ENCODE measurements around the gene SPOCK3. TPM values are rescaled to one million over a fixed set of nuclear protein-coding genes. Genes with fewer than 3 reads are reported as not detected.

Gene SPOCK3
- polyA plus RNA-seq, 2 of the 4 experiments (the other 2 are of a cell fraction) = 0.15 to 0.61 TPM

- DNase-seq (ENCODE audit: low read depth in 1 of 2, low spot score in 1 of 2) (peak in 1 of 2 experiments; percentile 11), FAIRE-seq (no peak), ATAC-seq (0 out of 6 replicates have a peak, but pooled peaks of 1 of the 2 experiments have one; percentile 42)
- Histone ChIP-seq H3K4me2 (no peak overlapping the region), H3K4me3 (no peak overlapping the region), H3K9me3 (no peaks in the 10 kb centered on the region), H3K27ac (no peak overlapping the region), H3K4me1 (peaks cover 4% of the 10 kb centered on the region; the same call in 2 of the 3 replicates)
- 25% methylated on average over 1 of the region's 1 CpG for WGBS (ENCODE audit: missing lambda C conversion rate)
- ChIA-PET CTCF (no interaction called here), POLR2A (no interaction called here)
- TF ChIP-seq CTCF (IDR thresholded peaks at IDR 0.05) (peak; percentile 12; the same call in 1 of the 3 replicates), ATOH8 (CRISPR knock-in tag; IDR thresholded peaks at IDR 0.05; ENCODE audit: low read depth) (no peak)
These were observed 213.9 kb downstream of the SPOCK3 start for GRCh38 chr4:167020410-167020809.

DNA sequence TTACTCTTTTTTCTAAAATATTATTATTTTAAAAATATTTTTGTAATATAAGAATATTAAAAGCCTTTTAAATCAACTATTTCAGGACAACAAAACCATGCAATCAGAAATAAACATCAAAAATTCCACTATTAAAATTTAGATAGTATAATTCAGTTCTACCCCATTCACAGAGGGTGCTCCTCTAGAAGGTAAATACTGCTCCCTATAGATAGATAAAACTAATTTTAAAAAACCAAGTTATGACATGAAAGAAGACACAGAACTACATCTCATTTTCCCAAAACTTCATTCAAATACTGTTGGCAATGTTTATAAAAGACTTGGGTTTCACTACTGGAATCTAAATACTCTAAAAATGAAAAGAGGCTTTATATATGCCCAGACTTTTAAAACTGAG is 219.3 kb downstream of the SPOCK3 start:
- Histone ChIP-seq H3K4me3 (no peak overlapping the region), H3K4me1 (no peaks in the 10 kb centered on the region), H3K9me3 (no peaks in the 10 kb centered on the region), H3K27ac (no peak overlapping the region), H3K4me2 (no peak overlapping the region)
- 0 out of 5 replicates have a peak, but pooled peaks have one; percentile 7 to 21 for TF ChIP-seq RAD21 (conservative IDR thresholded peaks at IDR 0.05 in 1 of 2, IDR thresholded peaks at IDR 0.05 in 1 of 2)
- TF ChIP-seq ZC3H11A (IDR thresholded peaks at IDR 0.05) = no peak
- ATAC-seq (no peak), DNase-seq (ENCODE audit: low read depth in 1 of 2, low spot score in 1 of 2) (no peak), FAIRE-seq (no peak)
- ChIA-PET CTCF (no interaction called here), POLR2A (no interaction called here)

DNA sequence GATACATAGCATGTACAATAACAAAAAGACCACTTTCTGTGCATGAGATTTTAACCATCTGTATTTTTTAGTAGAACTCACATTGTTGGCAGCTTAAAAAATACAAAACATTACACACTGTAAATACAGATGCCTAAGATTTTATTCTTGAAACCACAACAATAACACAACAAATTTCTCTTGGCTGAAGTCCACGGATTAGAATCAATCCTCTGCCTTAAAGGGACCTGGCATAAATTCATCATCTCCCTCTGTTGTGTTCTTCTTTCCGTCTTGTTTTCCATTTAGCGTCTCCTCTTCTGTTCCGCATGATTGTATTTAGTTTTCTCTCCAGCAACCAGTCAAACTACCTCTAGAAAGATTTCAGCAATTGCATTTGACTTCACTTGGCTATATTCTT is 231.0 kb downstream of the SPOCK3 start:
- Histone ChIP-seq H3K27ac (no peak overlapping the region), H3K4me1 (peaks cover 12% of the 10 kb centered on the region; the same call in 1 of the 3 replicates), H3K9me3 (no peaks in the 10 kb centered on the region), H3K4me3 (no peak overlapping the region), H3K4me2 (no peak overlapping the region)
- 68% methylated on average over 4 of the region's 4 CpGs for WGBS (ENCODE audit: missing lambda C conversion rate)
- no peak for TF ChIP-seq HOXA7 (CRISPR knock-in tag; IDR thresholded peaks at IDR 0.05)
- TF ChIP-seq, protein P1, sequence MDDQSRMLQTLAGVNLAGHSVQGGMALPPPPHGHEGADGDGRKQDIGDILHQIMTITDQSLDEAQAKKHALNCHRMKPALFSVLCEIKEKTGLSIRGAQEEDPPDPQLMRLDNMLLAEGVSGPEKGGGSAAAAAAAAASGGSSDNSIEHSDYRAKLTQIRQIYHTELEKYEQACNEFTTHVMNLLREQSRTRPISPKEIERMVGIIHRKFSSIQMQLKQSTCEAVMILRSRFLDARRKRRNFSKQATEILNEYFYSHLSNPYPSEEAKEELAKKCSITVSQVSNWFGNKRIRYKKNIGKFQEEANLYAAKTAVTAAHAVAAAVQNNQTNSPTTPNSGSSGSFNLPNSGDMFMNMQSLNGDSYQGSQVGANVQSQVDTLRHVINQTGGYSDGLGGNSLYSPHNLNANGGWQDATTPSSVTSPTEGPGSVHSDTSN (IDR thresholded peaks at IDR 0.05) = no peak
- no peak for TF ChIP-seq ZFP36 (IDR thresholded peaks at IDR 0.05; ENCODE audit: borderline replicate concordance, partially characterized antibody)
- no peak for TF ChIP-seq HOXB5 (CRISPR knock-in tag; IDR thresholded peaks at IDR 0.05)
- TF ChIP-seq FOSB (CRISPR knock-in tag; IDR thresholded peaks at IDR 0.05) = no peak
- TF ChIP-seq CBX2 (IDR thresholded peaks at IDR 0.05; ENCODE audit: borderline replicate concordance, low read depth) = no peak
- no peak for TF ChIP-seq ZSCAN20 (CRISPR knock-in tag; IDR thresholded peaks at IDR 0.05)
- no peak for TF ChIP-seq E2F6 (IDR thresholded peaks at IDR 0.05; ENCODE audit: borderline replicate concordance, low read depth)
- no peak for TF ChIP-seq CHD4 (IDR thresholded peaks at IDR 0.05; ENCODE audit: borderline replicate concordance)
- TF ChIP-seq FOXS1 (CRISPR knock-in tag; IDR thresholded peaks at IDR 0.05) = no peak
- no peak for TF ChIP-seq HOXB13 (CRISPR knock-in tag; IDR thresholded peaks at IDR 0.05; ENCODE audit: low read depth)
- TF ChIP-seq ZNF302 (CRISPR knock-in tag; IDR thresholded peaks at IDR 0.05) = no peak
- TF ChIP-seq, protein P2, sequence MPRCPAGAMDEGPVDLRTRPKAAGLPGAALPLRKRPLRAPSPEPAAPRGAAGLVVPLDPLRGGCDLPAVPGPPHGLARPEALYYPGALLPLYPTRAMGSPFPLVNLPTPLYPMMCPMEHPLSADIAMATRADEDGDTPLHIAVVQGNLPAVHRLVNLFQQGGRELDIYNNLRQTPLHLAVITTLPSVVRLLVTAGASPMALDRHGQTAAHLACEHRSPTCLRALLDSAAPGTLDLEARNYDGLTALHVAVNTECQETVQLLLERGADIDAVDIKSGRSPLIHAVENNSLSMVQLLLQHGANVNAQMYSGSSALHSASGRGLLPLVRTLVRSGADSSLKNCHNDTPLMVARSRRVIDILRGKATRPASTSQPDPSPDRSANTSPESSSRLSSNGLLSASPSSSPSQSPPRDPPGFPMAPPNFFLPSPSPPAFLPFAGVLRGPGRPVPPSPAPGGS (IDR thresholded peaks at IDR 0.05) = no peak
- TF ChIP-seq POLR2A (IDR thresholded peaks at IDR 0.05; ENCODE audit: low read length) = no peak
- no peak for TF ChIP-seq TFCP2L1 (CRISPR knock-in tag; IDR thresholded peaks at IDR 0.05)
- TF ChIP-seq KDM1A (IDR thresholded peaks at IDR 0.05; ENCODE audit: low read depth) = no peak
- no peak for TF ChIP-seq MAZ (IDR thresholded peaks at IDR 0.05; ENCODE audit: borderline replicate concordance, low read depth, low read length)
- TF ChIP-seq RCOR1 (IDR thresholded peaks at IDR 0.05; ENCODE audit: low read depth, low read length) = no peak
- ATAC-seq (no peak), DNase-seq (ENCODE audit: low read depth in 1 of 2, low spot score in 1 of 2) (no peak), FAIRE-seq (no peak)
- ChIA-PET CTCF (no interaction called here), POLR2A (no interaction called here)
